22Rv1 (cell line): ENCODE data around the gene SELPLG.

ENCODE experiments used
- H3K27ac ChIP-seq: fragments of 450-650 bp; 2 replicates; pipeline ENCODE4 v1.5.1; 2017
- ZFX ChIP-seq: fragments of 450-650 bp; IDR thresholded peaks from 2 replicates; pipeline ENCODE4 v1.6.1; 2017; ENCODE audit warnings: antibody characterized with exemption, borderline replicate concordance
- TF ChIP-seq, protein P1 (sequence below): fragments of 450-650 bp; IDR thresholded peaks from 2 replicates; pipeline ENCODE4 v1.5.1; 2017; ENCODE audit warnings: mild to moderate bottlenecking

The SELPLG gene

GRCh38 chr12:108640802-108641445 is 7.2 kb upstream of the SELPLG start:
- H3K27ac ChIP-seq, result no peak overlapping the region
- TF ChIP-seq, protein P1, sequence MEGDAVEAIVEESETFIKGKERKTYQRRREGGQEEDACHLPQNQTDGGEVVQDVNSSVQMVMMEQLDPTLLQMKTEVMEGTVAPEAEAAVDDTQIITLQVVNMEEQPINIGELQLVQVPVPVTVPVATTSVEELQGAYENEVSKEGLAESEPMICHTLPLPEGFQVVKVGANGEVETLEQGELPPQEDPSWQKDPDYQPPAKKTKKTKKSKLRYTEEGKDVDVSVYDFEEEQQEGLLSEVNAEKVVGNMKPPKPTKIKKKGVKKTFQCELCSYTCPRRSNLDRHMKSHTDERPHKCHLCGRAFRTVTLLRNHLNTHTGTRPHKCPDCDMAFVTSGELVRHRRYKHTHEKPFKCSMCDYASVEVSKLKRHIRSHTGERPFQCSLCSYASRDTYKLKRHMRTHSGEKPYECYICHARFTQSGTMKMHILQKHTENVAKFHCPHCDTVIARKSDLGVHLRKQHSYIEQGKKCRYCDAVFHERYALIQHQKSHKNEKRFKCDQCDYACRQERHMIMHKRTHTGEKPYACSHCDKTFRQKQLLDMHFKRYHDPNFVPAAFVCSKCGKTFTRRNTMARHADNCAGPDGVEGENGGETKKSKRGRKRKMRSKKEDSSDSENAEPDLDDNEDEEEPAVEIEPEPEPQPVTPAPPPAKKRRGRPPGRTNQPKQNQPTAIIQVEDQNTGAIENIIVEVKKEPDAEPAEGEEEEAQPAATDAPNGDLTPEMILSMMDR, result no peak
- no peak for TF ChIP-seq ZFX

DNA sequence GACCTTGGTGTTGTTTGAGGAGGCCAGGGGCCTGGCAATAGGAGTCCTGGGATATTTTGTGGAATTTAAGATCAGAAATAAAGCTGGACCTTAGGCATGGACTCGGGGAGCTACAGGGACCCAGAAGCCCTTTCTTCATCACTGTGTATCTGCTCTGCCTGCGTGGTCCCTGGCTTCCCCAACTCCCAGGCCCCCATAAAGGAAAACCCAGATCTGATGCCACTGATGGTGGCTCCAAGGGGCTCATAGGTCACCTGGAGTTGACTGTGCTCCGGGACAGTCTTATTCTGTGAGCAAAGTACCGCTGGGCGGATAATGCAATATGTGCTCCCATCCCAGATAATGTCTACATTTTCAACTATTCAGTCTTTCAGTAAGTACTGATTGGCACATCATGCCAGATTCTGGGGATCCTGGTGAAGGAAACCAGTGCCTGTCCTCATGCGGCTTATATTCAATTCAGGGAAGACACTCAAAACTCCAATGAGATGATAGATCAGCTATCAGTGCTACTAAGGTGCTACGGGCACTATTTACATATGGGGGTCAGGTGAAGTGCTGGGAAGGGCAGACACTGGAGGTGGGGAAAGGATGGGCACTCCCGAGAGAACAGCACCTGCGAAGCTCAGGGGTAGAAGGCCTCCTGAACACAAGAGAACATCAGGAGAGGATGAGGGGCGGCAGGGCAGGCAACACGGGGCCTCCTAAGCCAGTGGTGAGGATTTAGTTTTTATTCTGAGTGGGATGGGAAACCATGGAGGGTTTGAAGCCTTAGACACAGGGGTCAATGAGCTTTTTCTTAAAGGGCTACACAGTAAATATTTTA is 5.5 kb upstream of the SELPLG start:
- H3K27ac ChIP-seq, result no peak overlapping the region
- TF ChIP-seq, protein P1, result no peak
- no peak for TF ChIP-seq ZFX

GRCh38 chr12:108638141-108638827 is 4.6 kb upstream of the SELPLG start:
- no peak overlapping the region for H3K27ac ChIP-seq

GRCh38 chr12:108637222-108637971 is 3.7 kb upstream of the SELPLG start:
- TF ChIP-seq, protein P1, result no peak
- no peak for TF ChIP-seq ZFX
- H3K27ac ChIP-seq, result no peak overlapping the region

More at GRCh38 chr12:108638141-108638827, 4.6 kb upstream of the SELPLG start:
- TF ChIP-seq ZFX, result no peak
- TF ChIP-seq, protein P1, result no peak

GRCh38 chr12:108635997-108636808 is 2.5 kb upstream of the SELPLG start:
- no peak overlapping the region for H3K27ac ChIP-seq

More at GRCh38 chr12:108635997-108636808, 2.5 kb upstream of the SELPLG start:
- TF ChIP-seq ZFX, result no peak
- TF ChIP-seq, protein P1, result no peak
